NCI-H1092 treated with DMSO at 0.1 percent for 48 hours (cell line): ENCODE data around the gene SCO1.
A peak's percentile ranks its signal among the peaks of the same experiment; 100 is the strongest.

ENCODE experiments used
- DNase-seq: peaks from one replicate; lab custom pipeline; 2025; lab: John Stamatoyannopoulos, UW

Gene SCO1

DNA sequence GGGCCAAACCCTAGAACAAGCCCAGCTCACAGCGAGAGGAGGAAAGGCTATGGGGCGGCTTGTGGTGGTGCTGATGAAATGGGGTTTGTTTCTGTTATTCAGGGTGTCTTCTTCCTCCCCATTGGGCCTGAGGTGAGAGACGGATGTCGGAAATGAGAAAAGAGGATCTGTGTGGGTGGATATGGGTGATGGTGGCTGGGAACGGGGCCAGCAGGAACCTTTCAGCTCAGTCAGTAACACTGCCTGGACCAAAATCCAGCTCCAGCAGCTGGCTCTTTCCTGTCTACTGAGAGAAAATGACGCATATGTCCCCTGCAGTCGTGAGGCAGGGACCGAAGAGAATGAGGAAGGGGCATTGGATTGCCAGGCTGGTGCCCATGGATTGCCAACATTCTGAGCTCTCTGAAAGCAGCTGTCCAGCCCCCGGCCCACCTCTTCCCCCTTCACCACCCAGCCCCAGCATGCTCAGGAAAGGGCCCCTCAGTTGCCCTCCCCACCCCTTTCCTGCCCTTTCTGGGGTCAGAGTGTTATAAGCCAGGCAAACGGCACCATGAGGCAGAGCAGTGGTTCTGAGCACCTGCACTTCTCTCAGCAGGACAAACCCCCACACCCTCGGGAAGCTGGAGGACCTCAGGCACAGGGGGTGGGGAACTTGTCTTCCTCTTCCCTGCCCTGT, 44.2 kb downstream of the SCO1 start:
- no peak for DNase-seq

DNA sequence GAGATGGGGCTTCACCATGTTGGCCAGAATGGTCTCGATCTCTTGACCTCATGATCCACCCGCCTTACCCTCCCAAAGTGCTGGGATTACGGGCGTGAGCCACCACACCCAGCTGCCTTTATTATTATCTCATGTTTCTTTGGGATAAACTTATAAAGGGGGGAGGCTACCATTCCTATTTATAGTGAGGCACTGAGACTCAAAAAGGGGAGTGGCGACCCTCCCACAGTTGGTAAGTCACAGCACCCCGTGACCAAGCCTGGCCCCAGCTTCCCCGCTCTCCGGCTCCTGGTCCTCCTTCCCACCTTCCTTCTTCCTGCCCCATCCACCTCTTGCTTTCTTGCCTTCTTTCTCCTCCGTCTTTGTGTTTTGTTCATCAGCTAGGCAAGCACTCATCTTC, 45.4 kb downstream of the SCO1 start:
- no peak for DNase-seq

DNA sequence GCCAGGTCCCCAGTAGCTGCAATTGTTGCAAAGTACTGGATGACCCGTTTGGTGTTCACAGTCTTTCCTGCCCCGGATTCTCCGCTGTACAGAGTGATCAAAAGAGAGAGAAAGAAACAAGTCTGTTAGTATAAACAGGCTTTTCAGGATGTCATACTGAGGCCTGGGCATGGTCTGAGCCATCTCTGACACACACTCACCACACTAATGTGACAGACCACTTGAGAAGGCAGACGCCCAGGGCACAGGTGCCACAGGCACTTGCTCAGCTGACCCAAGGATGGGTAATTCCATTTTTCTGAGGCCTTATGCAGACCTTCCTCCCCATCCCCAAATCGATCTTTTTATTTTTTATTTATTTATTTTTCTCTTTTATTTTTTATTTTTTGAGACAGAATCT, 47.7 kb downstream of the SCO1 start:
- DNase-seq: no peak

DNA sequence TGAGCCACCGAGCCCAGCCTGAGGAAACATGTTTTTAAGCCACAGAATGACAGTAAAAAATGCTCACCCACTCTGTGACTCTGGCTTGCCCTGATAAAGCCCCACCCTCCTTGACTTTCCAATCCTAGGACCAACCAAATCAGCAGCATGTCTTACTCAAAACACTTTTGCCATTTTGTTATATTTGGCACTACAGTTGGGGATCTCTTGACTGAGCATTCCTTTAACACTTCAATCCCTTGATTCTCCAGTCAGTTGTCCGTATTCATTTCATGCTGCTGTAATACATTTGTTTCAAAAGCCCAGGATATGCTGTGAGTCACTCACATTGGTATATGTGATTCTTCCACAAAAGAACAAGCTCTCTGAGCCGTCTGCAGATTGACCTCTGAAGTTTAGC, 48.4 kb downstream of the SCO1 start:
- DNase-seq: no peak

DNA sequence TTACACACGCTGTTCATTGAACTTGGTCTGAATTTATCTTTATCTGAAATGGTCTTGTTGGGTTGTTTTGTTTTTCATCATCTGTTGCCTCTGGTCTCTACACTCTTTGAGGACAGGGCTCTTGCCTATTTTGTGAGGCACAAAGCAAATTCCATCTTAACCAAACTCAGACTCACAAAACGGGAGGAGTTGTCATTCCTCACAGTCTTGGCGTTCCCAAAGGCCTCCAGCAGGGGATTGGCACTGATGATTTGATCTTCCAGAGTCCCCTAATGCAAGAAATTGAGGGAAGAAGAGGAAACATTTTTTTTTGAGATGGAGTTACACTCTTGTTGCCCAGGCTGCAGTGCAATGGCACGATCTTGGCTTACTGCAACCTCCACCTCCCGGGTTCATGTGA, 49.0 kb downstream of the SCO1 start:
- DNase-seq: no peak

DNA sequence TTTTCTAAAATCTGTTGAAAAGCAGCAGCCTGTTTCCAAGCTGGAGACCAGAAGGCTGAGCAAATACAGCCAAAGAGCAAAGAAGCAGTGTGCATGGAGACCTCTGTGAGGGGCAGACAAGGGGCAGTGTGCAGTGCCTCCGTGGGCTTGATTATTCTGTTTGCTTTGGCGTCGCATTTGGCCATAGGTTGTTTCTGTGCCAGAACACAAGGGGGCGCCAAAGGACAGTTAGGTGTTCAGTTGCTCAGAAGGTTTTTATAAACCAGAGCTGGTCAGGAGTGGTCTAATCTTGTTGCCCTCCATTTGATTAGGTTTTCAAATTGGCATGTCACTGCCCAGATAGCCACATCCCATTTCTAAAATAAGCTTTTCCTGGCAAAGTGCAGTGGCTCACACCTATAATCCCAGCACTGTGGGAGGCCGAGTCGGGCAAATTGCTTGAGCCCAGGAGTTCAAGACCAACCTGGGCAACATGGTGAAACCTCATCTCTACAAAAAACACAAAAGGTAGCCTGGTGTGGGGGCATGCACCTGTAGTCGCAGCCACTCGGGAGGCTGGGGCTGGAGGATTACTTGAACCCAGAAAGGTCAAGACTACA, 50.8 kb downstream of the SCO1 start:
- peak; percentile 28 for DNase-seq

DNA sequence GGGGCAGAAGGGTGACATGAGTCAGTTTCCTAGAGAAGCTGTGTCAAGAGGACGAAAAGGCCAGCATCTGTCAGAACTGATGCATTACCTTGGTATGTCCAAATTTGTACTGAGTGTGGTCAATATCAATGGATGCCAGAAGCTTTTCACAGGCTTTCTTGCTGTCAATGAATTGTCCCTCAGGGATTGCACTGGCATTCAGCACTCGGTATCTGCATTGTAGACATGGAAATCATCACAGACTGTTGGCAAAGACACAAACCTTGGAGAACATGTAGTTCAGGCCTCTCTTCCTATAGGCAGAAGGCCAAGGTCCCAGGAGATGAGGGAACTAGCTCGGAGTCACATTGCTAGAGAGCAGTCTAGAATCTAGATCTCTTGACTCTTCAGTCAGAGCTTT, 56.9 kb downstream of the SCO1 start:
- no peak for DNase-seq

DNA sequence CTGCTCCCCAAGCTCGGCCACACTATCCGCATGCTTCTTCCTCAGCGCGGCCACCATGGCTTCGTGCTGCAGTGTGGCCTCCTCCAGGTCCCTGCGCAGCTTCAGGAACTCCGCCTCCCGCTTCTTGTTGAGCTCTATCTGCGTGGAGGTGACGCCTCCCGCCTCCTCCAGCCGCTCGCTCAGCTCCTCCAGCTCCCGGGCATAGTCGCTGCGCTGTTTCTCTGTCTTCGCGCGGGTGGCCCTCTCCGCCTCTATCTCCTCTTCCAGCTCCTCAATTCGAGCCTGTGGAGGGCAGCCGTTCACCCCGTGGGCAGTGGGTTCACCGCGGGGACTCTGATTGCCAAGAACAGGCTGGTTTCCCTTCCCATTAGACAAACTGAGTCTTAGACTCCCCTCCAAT, 59.2 kb downstream of the SCO1 start:
- no peak for DNase-seq

DNA sequence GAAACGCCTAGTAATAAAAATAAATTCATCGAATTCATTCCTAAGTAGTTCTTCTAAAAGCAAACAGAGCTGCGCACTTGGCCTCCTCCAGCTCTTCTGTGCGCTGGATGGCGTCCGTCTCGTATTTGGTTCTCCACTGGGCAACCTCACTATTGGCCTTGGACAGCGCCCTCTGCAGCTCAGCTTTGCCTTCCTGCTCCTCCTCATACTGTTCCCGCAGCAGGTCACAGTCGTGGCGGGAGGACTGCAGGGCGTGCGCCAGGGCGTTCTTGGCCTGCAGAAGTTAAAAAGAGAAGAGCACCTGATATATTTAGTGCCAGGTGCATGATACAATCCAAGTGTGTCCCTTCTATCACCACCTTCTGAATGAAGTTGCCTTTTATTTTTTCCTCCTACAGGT, 62.0 kb downstream of the SCO1 start:
- DNase-seq: no peak

DNA sequence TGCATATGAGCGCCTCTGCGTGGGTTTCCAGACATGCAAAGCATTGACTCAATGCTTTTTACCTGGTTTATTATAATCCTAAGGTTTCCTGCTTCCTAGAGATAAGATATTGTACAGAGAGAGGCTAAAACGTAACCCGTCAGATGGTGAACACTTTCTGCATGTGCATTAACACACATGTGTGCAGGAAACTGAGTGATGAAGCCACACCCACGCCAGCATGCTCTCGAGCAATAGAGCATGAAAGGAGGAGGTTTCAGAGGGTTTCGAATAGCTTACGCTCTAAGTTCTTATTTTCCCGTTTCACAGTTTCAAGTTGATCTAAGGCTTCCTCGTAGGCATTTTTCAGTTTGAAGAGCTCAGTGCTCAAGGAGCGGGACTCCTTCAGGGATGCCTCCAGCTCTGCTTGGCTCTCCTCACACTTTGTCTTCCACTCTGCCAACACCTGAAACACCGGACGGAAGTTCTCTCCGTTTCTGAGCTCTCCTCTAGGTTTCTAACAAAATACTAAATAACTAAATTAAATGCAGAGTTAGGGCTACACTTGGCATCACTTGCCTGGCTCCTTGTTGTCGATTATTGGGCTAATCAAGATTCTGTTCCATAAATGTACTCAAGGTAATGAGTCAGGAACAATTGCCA, 63.5 kb downstream of the SCO1 start:
- DNase-seq: no peak

DNA sequence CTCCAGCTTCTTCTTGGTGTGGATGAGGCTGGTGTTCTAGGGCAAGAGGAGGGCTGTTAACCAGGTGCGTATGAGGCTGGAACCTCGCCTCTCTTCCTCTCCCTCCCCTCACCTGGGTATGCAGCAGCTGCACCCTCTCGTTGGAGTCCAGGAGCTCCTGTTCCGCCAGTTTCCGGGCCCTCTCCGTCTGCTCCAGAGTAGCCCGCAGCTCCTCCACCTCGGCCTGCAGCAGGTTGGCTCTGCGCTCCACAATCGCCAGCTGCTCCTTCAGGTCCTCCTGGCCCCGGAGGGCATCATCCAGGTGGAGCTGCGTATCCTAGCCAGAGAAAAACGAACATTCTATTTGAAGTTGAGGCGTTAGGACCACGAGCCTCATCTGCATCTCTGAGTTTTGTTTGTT, 65.6 kb downstream of the SCO1 start:
- DNase-seq: no peak

DNA sequence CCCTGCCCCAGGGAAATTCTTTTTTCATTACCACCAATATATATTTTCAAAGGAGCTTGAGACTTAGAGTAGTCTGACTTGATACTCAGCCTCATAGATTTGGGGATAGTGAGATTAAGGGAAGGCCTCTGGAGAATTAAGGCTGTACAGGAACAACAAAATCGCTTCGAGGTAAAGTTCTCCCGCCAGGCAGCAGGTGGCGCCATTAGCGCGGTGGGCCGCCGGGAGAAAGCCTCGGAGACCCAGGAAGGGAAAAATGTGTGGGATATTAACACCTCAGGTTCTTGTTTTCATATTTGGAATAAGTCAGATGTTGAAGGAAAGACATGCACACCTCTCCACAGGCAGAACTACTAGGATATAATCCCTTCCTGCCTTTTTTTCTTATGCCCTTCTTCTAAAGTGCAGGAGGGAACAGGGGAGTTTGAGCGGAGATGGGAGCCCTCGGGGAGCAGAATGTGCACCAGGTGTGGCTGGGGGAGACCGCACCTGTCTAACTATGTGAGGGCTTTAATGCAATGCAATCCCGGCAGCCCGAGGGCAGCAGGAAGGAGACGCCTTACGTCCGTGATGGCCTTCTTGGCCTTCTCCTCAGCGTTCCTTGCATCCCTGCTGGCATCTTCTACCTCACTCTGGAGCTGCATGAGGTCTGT, 66.2 kb downstream of the SCO1 start:
- no peak for DNase-seq

DNA sequence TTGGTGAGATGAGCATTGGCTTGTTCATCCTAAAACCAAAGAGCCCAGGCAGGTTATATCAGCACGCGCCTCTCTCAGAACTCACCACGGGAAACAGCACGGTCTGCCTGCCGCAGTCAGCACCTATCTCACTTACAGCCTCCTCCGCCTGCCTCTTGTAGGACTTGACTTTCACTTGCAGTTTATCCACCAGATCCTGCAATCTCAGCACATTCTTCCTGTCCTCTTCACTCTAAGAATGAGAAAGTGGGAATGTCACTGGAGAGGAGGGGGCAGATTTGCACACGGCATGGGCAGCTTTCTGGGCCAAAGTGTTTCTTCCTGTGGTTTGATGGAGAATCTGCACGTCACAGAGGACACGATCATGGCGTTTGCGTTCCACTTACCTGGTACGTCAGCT, 67.6 kb downstream of the SCO1 start:
- DNase-seq: no peak

DNA sequence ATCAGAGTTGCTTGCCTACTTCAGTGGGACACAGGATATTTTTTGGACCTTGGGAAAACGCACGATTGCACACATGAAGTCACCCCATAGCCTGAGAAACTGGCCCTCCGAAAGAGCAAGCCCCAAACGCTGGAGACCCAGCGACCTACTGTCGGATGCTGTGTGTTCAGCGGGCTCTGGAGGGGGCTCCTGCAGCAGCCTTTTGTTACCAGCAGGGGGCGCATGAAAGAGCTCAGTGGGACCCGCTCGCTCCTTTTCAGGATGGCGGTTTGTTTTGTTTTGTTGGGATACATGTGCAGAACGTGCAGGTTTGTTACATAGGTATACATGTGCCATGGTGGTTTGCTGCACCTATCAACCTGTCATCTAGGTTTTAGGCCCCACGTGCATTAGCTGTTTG, 68.6 kb downstream of the SCO1 start:
- DNase-seq: no peak

DNA sequence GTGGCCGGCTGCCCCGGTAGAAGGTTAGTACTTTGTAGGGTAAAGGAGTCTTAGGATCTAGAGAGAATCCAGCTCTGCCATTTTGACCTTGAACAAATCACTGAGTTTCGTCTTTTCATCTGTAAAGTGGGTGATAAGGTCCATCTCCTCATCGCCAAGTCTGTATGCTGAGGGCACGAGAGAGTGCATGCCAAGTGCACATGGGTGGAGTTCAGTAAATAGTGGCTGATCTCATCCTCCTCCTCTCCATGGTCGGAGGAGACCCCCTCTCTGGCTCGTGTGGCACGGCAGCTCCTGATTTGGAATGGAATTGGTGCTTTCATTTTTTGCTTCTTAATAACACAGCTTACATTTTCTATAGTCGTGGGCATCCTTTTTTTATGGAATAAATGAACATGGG, 70.9 kb downstream of the SCO1 start:
- no peak for DNase-seq

DNA sequence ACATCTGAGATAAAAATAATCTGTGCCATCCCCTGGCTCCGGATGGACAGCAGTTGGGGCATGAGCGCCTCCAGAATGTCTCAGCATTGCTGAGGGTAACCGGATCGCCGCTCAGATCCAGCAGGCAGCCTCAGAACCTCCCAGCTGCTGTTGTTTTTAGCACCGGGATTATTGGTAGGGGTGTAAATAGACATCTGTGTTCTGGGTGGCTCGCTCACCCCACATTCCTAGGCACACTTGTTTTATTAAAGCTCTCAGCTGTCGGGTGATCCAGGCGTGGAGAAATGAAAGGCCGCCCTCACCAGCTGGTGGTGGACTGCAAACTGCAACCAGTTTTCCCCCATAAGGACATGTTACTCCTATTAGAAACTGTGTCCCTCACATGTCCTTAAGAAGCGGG, 72.4 kb downstream of the SCO1 start:
- no peak for DNase-seq

DNA sequence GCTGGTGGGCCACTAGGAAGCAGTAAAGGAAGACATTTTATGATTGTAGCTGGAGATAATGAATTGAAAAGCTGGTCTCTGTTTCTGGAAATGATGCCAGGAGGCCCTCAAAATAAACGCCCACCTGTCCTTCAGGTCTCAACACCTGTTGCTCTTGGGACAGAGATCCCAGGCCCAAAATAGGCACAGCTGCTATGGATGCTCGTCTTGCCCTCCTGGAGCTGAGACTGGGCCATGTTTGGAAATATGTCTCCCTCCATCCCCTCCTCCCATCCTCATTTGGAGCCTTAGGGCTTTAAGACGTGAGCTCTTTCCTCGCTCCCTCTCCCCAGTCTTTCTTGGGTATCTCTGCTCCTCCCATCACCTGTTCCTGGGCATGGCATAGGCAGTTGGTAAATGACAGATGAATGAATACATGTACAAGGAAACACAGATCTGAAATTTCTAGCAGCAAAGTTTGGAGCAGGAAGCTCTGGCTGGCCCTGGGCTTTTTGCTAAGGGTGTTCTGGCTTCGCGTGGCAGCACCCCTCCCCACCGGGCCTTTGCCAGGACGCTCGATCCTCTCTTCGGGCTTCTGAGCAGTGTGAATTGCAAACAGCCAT, 73.5 kb downstream of the SCO1 start:
- no peak for DNase-seq

DNA sequence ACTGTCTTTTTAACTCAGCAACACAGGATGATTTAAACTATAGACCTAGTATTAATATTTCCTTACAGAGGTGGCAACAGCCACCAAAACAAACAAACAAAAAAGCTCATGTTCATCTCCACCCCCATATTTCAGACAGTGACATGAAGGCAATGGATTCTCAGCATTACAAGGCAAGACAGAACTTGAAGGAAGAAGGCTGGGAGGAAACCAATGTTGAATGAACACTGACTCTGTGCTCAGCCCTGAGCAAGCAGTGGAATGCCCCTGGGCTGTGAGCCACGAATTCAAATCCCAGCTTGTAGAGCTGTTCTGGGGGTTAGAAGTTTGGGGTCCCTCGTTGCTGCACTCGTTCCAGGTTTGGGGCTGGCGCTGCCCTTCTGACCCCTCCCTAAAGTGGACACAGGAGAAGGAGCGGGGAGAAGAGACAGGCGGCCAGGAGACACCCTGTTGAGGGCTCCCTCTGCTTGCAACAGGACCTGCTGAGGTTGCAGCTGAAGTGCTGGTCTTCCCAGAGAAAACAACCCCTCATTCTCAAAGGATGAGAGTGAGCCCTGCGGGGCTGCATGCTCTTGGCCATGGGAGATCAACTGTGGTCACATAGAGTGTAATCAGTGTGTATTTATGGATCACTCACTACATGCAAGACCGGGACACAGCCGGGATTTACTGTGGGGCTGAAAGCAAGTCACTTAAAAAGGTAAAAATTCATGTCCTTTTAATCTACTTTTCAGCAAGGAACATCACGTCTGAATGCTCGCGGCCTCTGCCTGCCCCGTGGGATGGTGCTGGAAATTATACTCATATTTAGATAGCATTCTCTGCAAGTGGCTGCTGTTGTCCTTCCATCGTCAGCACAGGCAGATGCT, 74.5 kb downstream of the SCO1 start:
- DNase-seq: no peak
